M059J (cell line): ENCODE results near the gene C16orf92. TPM values are rescaled to one million over a fixed set of nuclear protein-coding genes. Genes with fewer than 3 reads are reported as not detected.

Experiments
- DNase-seq: peaks from one replicate; pipeline ENCODE4 v3.0.0-alpha.2; 2012; ENCODE audit warnings: low read depth
- total RNA-seq: library from RNA; depleted of rRNA; stranded (reverse); fragments of >200 nt; shearing (Covaris generic); gene quantifications from 2 replicates; pipeline ENCODE4 v1.2.3, GENCODE V29; 2014

C16orf92 gene
- total RNA-seq, 1 experiment from 2014 or later = not detected

DNA sequence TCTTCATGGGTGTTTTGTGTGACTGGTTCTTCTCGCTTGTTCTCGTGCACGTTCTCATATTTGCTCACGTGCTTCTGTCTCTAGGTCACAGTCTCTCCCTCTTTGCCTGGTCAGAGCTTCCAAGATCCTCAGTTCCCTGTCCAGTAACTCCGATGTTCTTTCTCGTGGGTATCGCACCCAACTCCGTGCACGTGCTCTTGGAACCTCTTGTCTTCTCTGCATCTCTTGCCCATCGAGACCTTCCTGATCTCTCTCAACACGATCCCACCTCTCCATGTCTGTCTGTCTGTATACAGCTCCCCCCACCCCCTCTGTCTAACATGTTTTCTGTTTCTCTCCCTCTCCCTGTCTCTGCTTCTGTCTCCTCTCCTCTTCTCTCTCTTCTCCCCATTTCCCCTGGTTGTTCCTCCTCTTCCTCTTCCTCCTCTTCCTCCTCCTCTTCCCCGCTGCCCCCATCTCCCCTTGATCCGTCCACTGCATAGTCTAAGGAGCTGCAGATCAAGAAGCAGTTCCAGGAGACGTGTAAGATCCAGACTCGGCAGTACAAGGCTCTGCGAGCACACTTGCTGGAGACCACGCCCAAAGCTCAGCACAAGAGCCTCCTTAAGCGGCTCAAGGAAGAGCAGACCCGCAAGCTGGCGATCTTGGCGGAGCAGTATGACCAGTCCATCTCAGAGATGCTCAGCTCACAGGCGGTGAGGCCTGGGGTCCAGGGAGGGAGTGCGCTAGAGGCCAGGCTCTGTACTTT, 33.7 kb upstream of the C16orf92 start:
- DNase-seq = no peak

DNA sequence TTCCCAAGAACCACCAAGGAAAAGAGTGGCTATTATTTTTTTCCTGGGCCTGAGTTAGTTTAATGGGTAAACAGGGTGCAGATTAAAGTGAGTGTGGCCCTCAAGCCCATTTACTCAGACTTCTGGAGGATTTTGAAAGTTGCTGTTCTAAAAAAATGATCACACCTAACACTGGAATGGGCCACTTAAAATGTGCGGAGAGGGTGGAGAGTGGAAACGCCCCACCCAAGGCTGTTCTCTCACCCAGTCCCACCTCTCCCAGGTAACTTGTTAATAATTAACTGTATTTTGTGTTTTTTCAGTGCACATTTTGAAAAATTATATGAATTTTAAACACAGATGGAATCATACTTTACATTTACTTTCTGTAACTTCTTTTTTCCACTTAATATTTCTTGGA, 33.0 kb upstream of the C16orf92 start:
- no peak for DNase-seq

DNA sequence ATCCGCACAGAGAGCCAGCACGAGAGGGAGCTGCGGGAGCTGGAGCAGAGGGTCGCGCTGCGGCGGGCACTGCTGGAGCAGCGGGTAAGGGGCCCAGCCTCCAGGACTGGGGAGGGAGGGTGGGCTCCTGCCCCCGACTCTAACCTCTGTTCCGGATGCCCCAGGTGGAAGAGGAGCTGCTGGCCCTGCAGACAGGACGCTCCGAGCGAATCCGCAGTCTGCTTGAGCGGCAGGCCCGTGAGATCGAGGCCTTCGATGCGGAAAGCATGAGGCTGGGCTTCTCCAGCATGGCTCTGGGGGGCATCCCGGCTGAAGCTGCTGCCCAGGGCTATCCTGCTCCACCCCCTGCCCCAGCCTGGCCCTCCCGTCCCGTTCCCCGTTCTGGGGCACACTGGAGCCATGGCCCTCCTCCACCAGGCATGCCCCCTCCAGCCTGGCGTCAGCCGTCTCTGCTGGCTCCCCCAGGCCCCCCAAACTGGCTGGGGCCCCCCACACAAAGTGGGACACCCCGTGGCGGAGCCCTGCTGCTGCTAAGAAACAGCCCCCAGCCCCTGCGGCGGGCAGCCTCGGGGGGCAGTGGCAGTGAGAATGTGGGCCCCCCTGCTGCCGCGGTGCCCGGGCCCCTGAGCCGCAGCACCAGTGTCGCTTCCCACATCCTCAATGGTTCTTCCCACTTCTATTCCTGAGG, 32.0 kb upstream of the C16orf92 start:
- no peak for DNase-seq

DNA sequence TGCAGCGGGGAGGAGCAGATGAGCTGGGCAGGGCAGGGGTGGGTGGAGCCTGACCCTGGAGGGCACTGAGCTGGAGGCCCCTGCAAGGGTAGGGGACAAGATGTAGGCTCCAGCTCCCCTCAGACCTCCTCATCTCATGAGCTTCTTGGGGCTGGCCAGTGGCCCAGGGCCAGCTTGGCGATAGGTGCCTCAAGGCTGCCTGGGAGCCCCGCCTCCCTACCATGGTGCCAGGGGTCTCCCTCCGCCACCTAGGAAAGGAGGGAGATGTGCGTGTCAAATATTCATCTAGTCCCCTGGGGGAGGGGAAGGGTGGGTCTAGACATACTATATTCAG, 31.5 kb upstream of the C16orf92 start:
- no peak for DNase-seq

DNA sequence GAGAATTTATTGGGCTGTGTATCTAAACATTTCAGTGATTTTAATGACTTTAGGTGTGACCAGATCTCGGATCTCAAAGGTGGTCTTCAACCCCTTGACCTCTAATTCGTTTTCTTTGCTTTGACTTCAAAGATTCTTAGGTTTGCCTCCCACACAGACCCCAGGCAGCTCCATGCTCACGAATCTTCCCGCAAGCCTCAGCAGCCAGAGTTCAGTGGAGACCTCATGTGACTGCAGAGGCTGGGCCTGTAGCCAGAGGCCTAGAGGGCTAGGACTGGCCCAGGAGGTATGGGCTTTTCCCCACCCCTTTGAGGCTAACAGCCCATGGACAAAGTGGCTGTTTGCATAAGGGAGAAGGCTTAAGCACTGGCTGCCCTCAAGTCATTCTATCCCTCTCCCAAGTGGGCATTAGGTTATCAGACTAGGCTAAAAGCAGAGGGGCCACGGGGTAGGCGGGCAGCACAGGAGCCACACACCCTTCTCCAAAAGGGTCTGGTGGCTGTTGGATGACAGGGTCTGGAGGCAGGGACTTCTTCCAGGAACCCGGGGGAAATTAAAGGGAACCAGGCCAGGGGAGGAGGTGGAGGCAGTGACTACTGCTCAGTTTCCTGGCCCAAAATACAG, 30.5 kb upstream of the C16orf92 start:
- peak; percentile 53 for DNase-seq

GRCh38 chr16:29993191-29993902, 29.7 kb upstream of the C16orf92 start:
- DNase-seq = no peak

- DNase-seq = no peak
These were observed 28.9 kb upstream of the C16orf92 start for GRCh38 chr16:29993903-29994599.

GRCh38 chr16:29994600-29995323, 28.2 kb upstream of the C16orf92 start:
- DNase-seq = peak; percentile 93

GRCh38 chr16:29995324-29995910, 27.6 kb upstream of the C16orf92 start, which contains the start of gene HIRIP3:
Gene HIRIP3 (minus strand): TSS chr16:29995617. CDS start chr16:29995605, 12 bp downstream.
- peak; percentile 80 for DNase-seq

GRCh38 chr16:29995911-29996765, 26.9 kb upstream of the C16orf92 start, which contains the start of gene INO80E:
Gene INO80E (plus strand): TSS chr16:29996241. CDS start chr16:29996311, 70 bp downstream.
- DNase-seq = peak; percentile 95

DNA sequence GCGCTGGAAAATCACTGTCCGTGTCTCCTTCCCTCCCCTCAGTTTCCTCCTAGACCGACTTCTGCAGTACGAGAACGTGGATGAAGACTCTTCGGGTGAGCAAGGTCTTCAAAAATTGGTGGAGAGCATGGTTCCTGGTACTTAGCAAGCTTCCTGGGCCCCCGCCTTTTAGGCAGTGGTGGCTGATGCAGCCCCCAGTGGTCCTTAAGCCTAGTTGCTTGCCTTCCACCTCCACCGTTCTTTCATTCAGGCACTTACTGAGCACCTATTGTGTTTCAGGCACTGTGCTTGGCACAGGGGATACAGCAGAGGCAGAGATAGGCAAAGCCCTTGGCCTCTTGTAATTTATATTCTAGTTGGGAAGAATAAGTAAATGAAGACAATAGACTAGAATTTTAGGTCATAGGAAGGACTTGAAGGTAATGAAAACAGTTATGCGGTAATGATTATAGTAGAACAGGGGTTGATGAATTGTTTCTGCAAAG, 26.2 kb upstream of the C16orf92 start:
- DNase-seq = no peak

GRCh38 chr16:29999605-30000004, 23.4 kb upstream of the C16orf92 start:
- no peak for DNase-seq

- DNase-seq = no peak
These were observed 22.0 kb upstream of the C16orf92 start for GRCh38 chr16:30000735-30001631.

- DNase-seq = no peak
These were observed 20.2 kb upstream of the C16orf92 start for GRCh38 chr16:30002614-30003346.

- no peak for DNase-seq
These were observed 19.2 kb upstream of the C16orf92 start for GRCh38 chr16:30003670-30004423.

GRCh38 chr16:30004424-30004776, 18.6 kb upstream of the C16orf92 start:
- DNase-seq = no peak

DNA sequence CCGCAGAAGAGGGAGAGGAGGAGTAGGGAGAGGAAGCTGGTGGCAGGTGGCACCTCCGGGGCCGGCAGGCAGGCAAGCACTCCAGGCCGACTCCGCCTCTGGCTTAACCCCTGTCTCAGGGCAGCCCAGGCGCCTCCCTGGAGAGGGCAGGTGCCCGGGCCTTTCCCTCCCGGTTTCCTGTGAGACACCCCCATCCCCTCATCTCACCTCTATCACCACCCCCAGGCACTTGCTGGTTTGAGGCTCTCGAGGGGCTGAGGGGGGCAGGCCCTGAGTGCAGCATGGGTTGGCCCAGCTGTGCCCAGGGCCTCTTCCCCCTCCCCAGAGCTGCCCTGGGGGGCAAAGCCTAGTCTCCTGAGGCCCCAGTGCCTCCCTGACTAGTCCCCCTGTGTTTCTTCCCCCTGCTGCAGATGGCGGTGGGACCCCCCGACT, 18.2 kb upstream of the C16orf92 start:
- no peak for DNase-seq
